GM12878 (cell line): Measurements from ENCODE around the gene TBC1D25.

ENCODE experiments used
- ATF7 ChIP-seq: fragments of 450-650 bp; IDR thresholded peaks from 2 replicates; pipeline ENCODE4 v1.6.1; 2016; ENCODE audit warnings: low read depth, mild to moderate bottlenecking
- BMI1 ChIP-seq: fragments of 450-650 bp; IDR thresholded peaks from 2 replicates; pipeline ENCODE4 v1.6.1; 2016; ENCODE audit warnings: mild to moderate bottlenecking, moderate library complexity, borderline replicate concordance
- CBX5 ChIP-seq: sonication (generic); IDR thresholded peaks from 2 replicates; pipeline ENCODE4 v1.6.1; 2016; ENCODE audit warnings: low read depth, moderate library complexity, mild to moderate bottlenecking, inconsistent platforms
- EZH2 ChIP-seq: IDR thresholded peaks from 2 replicates; pipeline ENCODE4 v1.6.1; 2012; ENCODE audit warnings: low read depth, mild to moderate bottlenecking, control low read depth, inconsistent platforms, low read length, borderline replicate concordance; ENCODE audit not compliant: control insufficient read depth
- FOS ChIP-seq: IDR thresholded peaks from 3 replicates; pipeline ENCODE4 v1.6.1; 2011; ENCODE audit warnings: borderline replicate concordance; ENCODE audit not compliant: insufficient read length; ENCODE audit errors: extremely low read depth
- POLR2A ChIP-seq: IDR thresholded peaks from 2 replicates; pipeline ENCODE4 v1.6.1; 2011; ENCODE audit warnings: low read depth, mild to moderate bottlenecking, low read length
- ZSCAN29 ChIP-seq: fragments of 450-650 bp; IDR thresholded peaks from 2 replicates; pipeline ENCODE4 v1.6.1; 2017; ENCODE audit warnings: mild to moderate bottlenecking, moderate library complexity

DNA sequence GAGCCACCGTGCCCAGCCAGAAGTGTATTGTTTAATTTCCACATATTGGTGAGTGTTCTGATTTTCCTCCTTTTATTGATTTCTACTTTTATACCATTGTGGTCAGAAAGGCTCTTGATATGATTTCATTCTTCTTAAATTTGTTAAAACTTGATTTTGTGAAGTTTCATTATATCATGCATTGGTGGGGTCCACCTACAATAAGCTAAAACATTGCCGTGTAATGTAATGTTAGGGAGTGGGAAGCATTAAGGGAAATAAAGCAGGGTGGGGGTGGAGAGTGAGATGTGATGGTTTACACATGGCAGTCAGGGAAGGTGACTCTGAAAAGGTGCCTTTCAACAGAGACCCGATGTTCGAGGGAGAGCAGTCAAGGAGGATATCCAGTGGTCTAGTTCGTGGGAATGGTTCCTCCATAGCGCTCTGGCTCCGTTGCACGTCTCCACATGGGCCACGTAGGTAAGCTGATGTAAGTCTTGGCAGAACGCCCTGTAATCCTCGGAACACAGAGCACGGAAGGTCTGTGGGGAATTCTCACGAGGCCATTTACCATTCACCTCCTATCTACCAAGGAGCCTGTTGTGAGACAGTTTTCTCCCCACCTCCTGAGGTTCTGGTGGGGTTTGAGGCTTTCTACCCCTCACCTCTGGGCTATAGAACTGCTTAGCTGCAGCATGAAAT, 50.1 kb downstream of the TBC1D25 start:
- TF ChIP-seq ATF7 (no peak), CBX5 (no peak), EZH2 (no peak), ZSCAN29 (no peak), BMI1 (no peak), FOS (no peak), POLR2A (no peak)
